GM23338 (cell line): ENCODE data around the gene STON1. TPM values are rescaled to one million over a fixed set of nuclear protein-coding genes. Genes with fewer than 3 reads are reported as not detected.

ENCODE experiments used
- ATAC-seq: fragments of 200-7000 bp; cut with Tn5 transposase; 3 replicates; pipeline ENCODE4 v1.9.1; 2020
- DNase-seq: peaks from one replicate; pipeline ENCODE4 v3.0.0-alpha.2; 2015; ENCODE audit warnings: low spot score
- H2AFZ ChIP-seq: fragments of 200-600 bp; sonication (generic); 2 replicates; pipeline ENCODE4 v1.8.0; 2016; ENCODE audit warnings: antibody characterized with exemption, mild to moderate bottlenecking, moderate library complexity
- H3F3A ChIP-seq: fragments of 200-600 bp; sonication (generic); replicated peaks from 2 replicates; pipeline ENCODE4 v1.8.0; 2017; ENCODE audit warnings: antibody characterized with exemption, mixed run types, low read depth
- H3K27ac ChIP-seq: fragments of 200-600 bp; sonication (generic); 2 replicates; pipeline ENCODE4 v1.6.1; 2016; ENCODE audit warnings: low read depth
- H3K27me3 ChIP-seq: fragments of 200-600 bp; sonication (generic); 2 replicates; pipeline ENCODE4 v1.8.0; 2016; ENCODE audit warnings: mild to moderate bottlenecking, mixed run types, moderate library complexity; ENCODE audit not compliant: insufficient read depth
- H3K36me3 ChIP-seq: fragments of 200-600 bp; sonication (generic); 2 replicates; pipeline ENCODE4 v1.8.0; 2016; ENCODE audit warnings: mild to moderate bottlenecking; ENCODE audit not compliant: insufficient read depth
- H3K4me1 ChIP-seq: fragments of 200-600 bp; sonication (generic); 2 replicates; pipeline ENCODE4 v1.8.0; 2016; ENCODE audit warnings: mild to moderate bottlenecking, moderate library complexity; ENCODE audit not compliant: insufficient read depth
- H3K4me2 ChIP-seq: fragments of 200-600 bp; sonication (generic); 2 replicates; pipeline ENCODE4 v1.7.1; 2017; ENCODE audit warnings: mixed run types
- H3K4me3 ChIP-seq: fragments of 200-600 bp; sonication (generic); 2 replicates; pipeline ENCODE4 v1.6.1; 2016; ENCODE audit warnings: mixed run types
- H3K79me2 ChIP-seq: fragments of 200-600 bp; sonication (generic); replicated peaks from 2 replicates; pipeline ENCODE4 v1.8.0; 2017; ENCODE audit warnings: mild to moderate bottlenecking; ENCODE audit not compliant: insufficient read depth
- H3K9me2 ChIP-seq: fragments of 200-600 bp; sonication (generic); 2 replicates; pipeline ENCODE4 v1.8.0; 2017; ENCODE audit not compliant: insufficient read depth
- H4K20me1 ChIP-seq: fragments of 200-600 bp; sonication (generic); replicated peaks from 2 replicates; pipeline ENCODE4 v1.8.0; 2017; ENCODE audit warnings: mild to moderate bottlenecking; ENCODE audit not compliant: insufficient read depth
- H3K27ac Mint-ChIP-seq: 2 replicates; pipeline ENCODE4 v1.8.0; 2020; ENCODE audit warnings: inconsistent platforms, mild to moderate bottlenecking, moderate library complexity, mixed read lengths
- H3K27me3 Mint-ChIP-seq: 3 replicates; pipeline ENCODE4 v1.8.0; 2022; ENCODE audit warnings: low read depth, mild to moderate bottlenecking, moderate library complexity, mixed read lengths, inconsistent platforms; ENCODE audit not compliant: insufficient read depth, poor library complexity
- H3K36me3 Mint-ChIP-seq: 3 replicates; pipeline ENCODE4 v1.8.0; 2021; ENCODE audit warnings: low read depth, mild to moderate bottlenecking, inconsistent platforms, moderate library complexity, mixed read lengths
- H3K4me1 Mint-ChIP-seq: 3 replicates; pipeline ENCODE4 v1.8.0; 2020; ENCODE audit warnings: mild to moderate bottlenecking, inconsistent platforms, mixed read lengths
- H3K4me3 Mint-ChIP-seq: 3 replicates; pipeline ENCODE4 v1.8.0; 2021; ENCODE audit warnings: moderate library complexity, mild to moderate bottlenecking, inconsistent platforms, mixed read lengths
- H3K9me3 Mint-ChIP-seq: 3 replicates; pipeline ENCODE4 v1.8.0; 2020; ENCODE audit warnings: moderate library complexity, mild to moderate bottlenecking, inconsistent platforms, mixed read lengths
- CREB1 ChIP-seq: fragments of 250-450 bp; sonication (Bioruptor Pico); IDR thresholded peaks from 2 replicates; pipeline ENCODE4 v1.5.0; 2020; ENCODE audit warnings: low read depth, mild to moderate bottlenecking, moderate library complexity
- CTCF ChIP-seq, 2 experiments: fragments of 200-600 bp in 1 of 2; sonication (generic) in 1 of 2; conservative IDR thresholded peaks; 2 replicates each; pipeline versions ENCODE4 v1.5.1 to v1.6.1; 2016 to 2017; ENCODE audit warnings: antibody characterized with exemption in 2 of 2, low read depth in 2 of 2, mild to moderate bottlenecking in 2 of 2, moderate library complexity in 1 of 2
- EZH2 ChIP-seq: fragments of 200-600 bp; sonication (generic); IDR thresholded peaks from one replicate; pipeline ENCODE4 v1.8.0; 2017; ENCODE audit warnings: antibody characterized with exemption, mild to moderate bottlenecking, low read depth; ENCODE audit not compliant: unreplicated experiment
- EZH2phosphoT487 ChIP-seq: fragments of 200-600 bp; sonication (generic); IDR thresholded peaks from one replicate; pipeline ENCODE4 v1.8.1; 2018; ENCODE audit warnings: antibody characterized with exemption; ENCODE audit not compliant: unreplicated experiment
- JUNB ChIP-seq: IDR thresholded peaks from one replicate; pipeline ENCODE4 v1.6.1; 2016; ENCODE audit warnings: antibody characterized with exemption; ENCODE audit not compliant: unreplicated experiment
- NANOG ChIP-seq: IDR thresholded peaks from 2 replicates; pipeline ENCODE4 v1.6.1; 2016; ENCODE audit warnings: antibody characterized with exemption, borderline replicate concordance
- POLR2AphosphoS5 ChIP-seq: IDR thresholded peaks from 2 replicates; pipeline ENCODE4 v1.6.1; 2016; ENCODE audit warnings: antibody characterized with exemption, low read depth
- REST ChIP-seq: IDR thresholded peaks from one replicate; pipeline ENCODE4 v1.6.1; 2018; ENCODE audit warnings: antibody characterized with exemption; ENCODE audit not compliant: unreplicated experiment
- STAT1 ChIP-seq: IDR thresholded peaks from one replicate; pipeline ENCODE4 v1.6.1; 2016; ENCODE audit warnings: antibody characterized with exemption; ENCODE audit not compliant: unreplicated experiment
- ZNF114 ChIP-seq: fragments of 250-450 bp; sonication (Bioruptor Pico); IDR thresholded peaks from 2 replicates; pipeline ENCODE4 v1.5.0; 2020; ENCODE audit warnings: mild to moderate bottlenecking, moderate library complexity
- ZNF462 ChIP-seq: fragments of 250-450 bp; sonication (Bioruptor Pico); IDR thresholded peaks from 2 replicates; pipeline ENCODE4 v1.5.0; 2020; ENCODE audit warnings: mild to moderate bottlenecking, moderate library complexity
- polyA plus RNA-seq: library from polyadenylated mRNA; unstranded; fragments of >200 nt; fragmentation: Nextera tagmentation; extraction: Ambion mirVana; gene quantifications from 2 replicates; pipeline ENCODE4 v1.2.1, GENCODE V29; 2016
- total RNA-seq: library from RNA; depleted of rRNA; stranded (reverse); fragments of >200 nt; shearing (Covaris generic); gene quantifications from 2 replicates; pipeline ENCODE4 v1.2.3, GENCODE V29; 2014

The STON1 gene
- total and polyA plus RNA-seq, 2 experiments from 2014 or later, result 5.4 to 14.4 TPM

DNA sequence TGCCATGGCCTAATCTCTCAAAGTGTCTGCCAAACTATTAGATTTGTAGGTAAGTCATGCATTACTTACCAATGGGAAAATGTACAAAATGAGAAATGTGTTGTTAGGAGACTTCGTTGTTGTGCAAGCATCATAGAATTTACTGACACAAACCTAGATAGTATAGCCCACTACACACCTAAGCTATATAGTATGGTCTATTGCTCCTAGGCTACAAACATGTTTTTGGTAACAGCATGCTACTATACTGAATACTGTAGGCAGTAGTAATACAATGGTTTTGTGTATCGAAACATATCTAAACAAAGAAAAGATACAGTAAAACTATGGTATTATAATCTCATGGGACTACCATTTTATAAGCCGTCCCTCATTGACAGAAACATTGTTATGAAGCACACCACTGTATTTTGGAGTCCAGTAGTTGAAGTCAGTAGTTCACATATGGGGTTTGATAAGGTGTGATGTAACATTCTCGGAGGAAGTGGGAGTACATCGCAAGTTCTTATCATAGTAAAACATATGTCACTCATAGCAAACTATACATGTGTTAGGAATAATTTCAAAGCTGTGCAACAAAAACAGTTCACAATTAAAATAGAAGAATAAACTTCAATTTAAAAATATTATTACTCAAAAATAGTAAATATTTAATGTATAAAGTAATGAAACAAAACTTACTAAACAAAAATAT is 75.7 kb downstream of the STON1 start (continued):
- no peak for TF ChIP-seq REST
- no peak for TF ChIP-seq EZH2
- TF ChIP-seq STAT1, result no peak
- no peak for TF ChIP-seq NANOG
- TF ChIP-seq CREB1 (CRISPR knock-in tag), result no peak
- TF ChIP-seq JUNB, result no peak

DNA sequence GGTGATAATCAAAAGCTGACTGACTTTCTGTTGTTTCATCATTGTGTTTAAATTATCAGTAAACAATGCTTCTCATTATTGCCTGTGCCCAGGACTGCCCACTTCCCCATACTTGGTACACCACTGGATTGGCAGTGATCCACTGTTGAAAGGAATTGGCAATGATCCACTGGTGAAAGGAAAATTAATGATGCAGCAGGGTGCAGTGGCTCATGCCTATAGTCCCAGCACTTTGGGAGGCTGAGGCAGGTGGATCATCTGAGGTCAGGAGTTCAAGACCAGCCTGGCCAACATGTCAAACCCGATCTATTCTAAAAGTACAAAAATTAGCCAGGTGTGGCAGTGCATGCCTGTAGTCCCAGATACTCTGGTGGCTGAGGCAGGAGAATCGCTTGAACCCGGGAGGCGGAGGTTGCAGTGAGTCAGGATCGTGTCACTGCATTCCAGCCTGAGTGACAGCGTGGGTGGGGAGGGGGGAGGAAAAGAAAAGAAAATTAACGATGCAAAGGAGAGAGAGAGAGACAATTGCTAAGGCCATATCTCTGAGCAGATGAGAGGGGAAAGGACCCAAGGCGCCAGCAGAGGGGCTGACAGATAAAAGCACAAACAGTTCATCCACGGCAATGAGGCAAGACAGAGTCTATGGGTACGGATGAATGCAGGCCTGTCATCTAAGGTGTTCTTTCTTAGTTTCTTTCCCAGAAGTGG is 77.5 kb downstream of the STON1 start:
- Histone ChIP-seq H3K4me2 (no peak overlapping the region), H3K4me1 (no peaks in the 10 kb centered on the region; the same call in 1 of the 2 replicates), H3F3A (no peaks in the 10 kb centered on the region), H3K36me3 (no peaks in the 10 kb centered on the region), H3K4me3 (no peak overlapping the region), H3K79me2 (no peaks in the 10 kb centered on the region), H3K27me3 (no peaks in the 10 kb centered on the region), H4K20me1 (no peaks in the 10 kb centered on the region), H3K27ac (no peak overlapping the region), H2AFZ (no peak overlapping the region), H3K9me2 (no peaks in the 10 kb centered on the region)
- ATAC-seq (no peak), DNase-seq (no peak)
- no peak overlapping the region for H3K4me3 Mint-ChIP-seq
- H3K27ac Mint-ChIP-seq, result no peak overlapping the region
- peaks cover 2% of the 10 kb centered on the region; the same call in 2 of the 3 replicates for H3K9me3 Mint-ChIP-seq
- peaks cover 4% of the 10 kb centered on the region for H3K27me3 Mint-ChIP-seq
- H3K36me3 Mint-ChIP-seq, result no peaks in the 10 kb centered on the region
- peaks cover 5% of the 10 kb centered on the region; the same call in 2 of the 3 replicates for H3K4me1 Mint-ChIP-seq
- TF ChIP-seq JUNB (no peak), ZNF114 (CRISPR knock-in tag) (no peak), EZH2 (no peak), ZNF462 (CRISPR knock-in tag) (no peak), EZH2phosphoT487 (no peak), CTCF (conservative IDR thresholded peaks at IDR 0.05; ENCODE audit: low read depth in 2 of 2) (no peak), POLR2AphosphoS5 (no peak), STAT1 (no peak)
